OCI-LY7 (cell line): Measurements from ENCODE around the gene GHITM.
A peak's percentile ranks its signal among the peaks of the same experiment; 100 is the strongest.

Experiments
- CTCF ChIP-seq: fragments of 200-600 bp; sonication (generic); conservative IDR thresholded peaks from 2 replicates; pipeline ENCODE4 v1.5.1; 2014; ENCODE audit warnings: mild to moderate bottlenecking, antibody characterized with exemption, low read length, moderate library complexity, mixed read lengths
- EZH2phosphoT487 ChIP-seq: fragments of 200-600 bp; sonication (generic); IDR thresholded peaks from 2 replicates; pipeline ENCODE4 v1.6.1; 2018; ENCODE audit warnings: low read depth, borderline replicate concordance, mild to moderate bottlenecking, mixed run types, antibody characterized with exemption, low read length, moderate library complexity, mixed read lengths

- peak; percentile 39; the same call in 1 of the 2 replicates for TF ChIP-seq CTCF
- TF ChIP-seq EZH2phosphoT487 = no peak
Measured at GRCh38 chr10:84160663-84161362, 21.5 kb downstream of the GHITM start.
